SK-N-SH (cell line): ENCODE results near the gene PAOX.

ENCODE experiments used
- POLR2AphosphoS5 ChIP-seq: IDR thresholded peaks from 2 replicates; pipeline ENCODE4 v1.6.1; 2012; ENCODE audit warnings: low read depth, low read length
- RFX5 ChIP-seq: IDR thresholded peaks from 2 replicates; pipeline ENCODE4 v1.6.1; 2012; ENCODE audit warnings: mild to moderate bottlenecking, improper control_type of control experiment, low read length
- TAF1 ChIP-seq: IDR thresholded peaks from 2 replicates; pipeline ENCODE4 v1.6.1; 2012; ENCODE audit warnings: low read depth, mild to moderate bottlenecking, low read length, moderate library complexity, borderline replicate concordance
- TF ChIP-seq, protein P1 (sequence below): fragments of 200-600 bp; sonication (generic); IDR thresholded peaks from 2 replicates; pipeline ENCODE4 v1.6.1; 2017; ENCODE audit warnings: antibody characterized with exemption, mild to moderate bottlenecking, moderate library complexity

DNA sequence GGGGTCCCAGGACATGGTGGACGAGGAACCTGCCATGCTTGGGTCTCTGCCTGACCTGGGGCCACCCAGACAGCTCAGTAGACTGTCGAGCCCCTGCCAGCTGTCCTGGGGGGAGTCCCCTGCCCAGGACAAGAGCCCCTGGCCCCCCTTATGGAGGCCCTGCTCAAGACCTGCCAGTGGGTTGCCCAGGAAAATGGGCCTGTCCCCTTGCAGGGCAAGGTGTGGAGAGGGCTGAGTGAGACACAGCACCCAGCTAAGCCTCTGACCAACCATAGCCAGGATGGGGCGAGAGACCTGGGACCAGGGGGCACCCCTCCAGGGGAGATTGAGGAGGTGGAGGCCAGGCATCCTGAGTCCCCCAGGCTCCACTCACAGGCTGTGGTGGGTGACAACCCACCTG is 23.1 kb upstream of the PAOX start:
- TF ChIP-seq, protein P1, sequence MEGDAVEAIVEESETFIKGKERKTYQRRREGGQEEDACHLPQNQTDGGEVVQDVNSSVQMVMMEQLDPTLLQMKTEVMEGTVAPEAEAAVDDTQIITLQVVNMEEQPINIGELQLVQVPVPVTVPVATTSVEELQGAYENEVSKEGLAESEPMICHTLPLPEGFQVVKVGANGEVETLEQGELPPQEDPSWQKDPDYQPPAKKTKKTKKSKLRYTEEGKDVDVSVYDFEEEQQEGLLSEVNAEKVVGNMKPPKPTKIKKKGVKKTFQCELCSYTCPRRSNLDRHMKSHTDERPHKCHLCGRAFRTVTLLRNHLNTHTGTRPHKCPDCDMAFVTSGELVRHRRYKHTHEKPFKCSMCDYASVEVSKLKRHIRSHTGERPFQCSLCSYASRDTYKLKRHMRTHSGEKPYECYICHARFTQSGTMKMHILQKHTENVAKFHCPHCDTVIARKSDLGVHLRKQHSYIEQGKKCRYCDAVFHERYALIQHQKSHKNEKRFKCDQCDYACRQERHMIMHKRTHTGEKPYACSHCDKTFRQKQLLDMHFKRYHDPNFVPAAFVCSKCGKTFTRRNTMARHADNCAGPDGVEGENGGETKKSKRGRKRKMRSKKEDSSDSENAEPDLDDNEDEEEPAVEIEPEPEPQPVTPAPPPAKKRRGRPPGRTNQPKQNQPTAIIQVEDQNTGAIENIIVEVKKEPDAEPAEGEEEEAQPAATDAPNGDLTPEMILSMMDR = no peak
- TF ChIP-seq TAF1 (no peak), RFX5 (no peak), POLR2AphosphoS5 (no peak)
